ENCODE results near the gene YPEL1. TPM values are rescaled to one million over a fixed set of nuclear protein-coding genes. Genes with fewer than 3 reads are reported as not detected.
"Not testable (repeated sequence)": the region's sequence is repeated elsewhere in the genome, so short reads cannot be mapped to it uniquely, and the experiment has no call there.

Gene YPEL1
- total and polyA plus RNA-seq, 10 of the 15 experiments (the other 5 are each of a cell fraction or from before 2014, with no cell fraction given), result 0.13 to 5.0 (median 1.6) TPM

GRCh38 chr22:21745948-21746347 is 10.4 kb upstream of the YPEL1 start:
- in situ Hi-C loops (cut with MboI), result no loop called here
- no peak overlapping the region for H2AFZ ChIP-seq (ENCODE audit: control insufficient read depth, low read depth, low read length)
- no peaks in the 10 kb centered on the region for H4K20me1 ChIP-seq (ENCODE audit: control insufficient read depth, insufficient read depth)
- ChIA-PET SMC1A (ENCODE audit: uncharacterized antibody, unreplicated experiment) (no interaction called here), RAD21 (ENCODE audit: unreplicated experiment) (no interaction called here), POLR2A (interaction anchor here (0.7 kb wide), 2 partner anchors 16 to 20 kb away, joined by 4 read pairs; no protein-coding TSS in a partner anchor), CTCF (no interaction called here)
- TF ChIP-seq YY1 (IDR thresholded peaks at IDR 0.05; ENCODE audit: low read depth, low read length) (no peak), NKRF (conservative IDR thresholded peaks at IDR 0.05) (no peak), ZNF207 (IDR thresholded peaks at IDR 0.05; ENCODE audit: borderline replicate concordance) (no peak), POLR2AphosphoS5 (IDR thresholded peaks at IDR 0.05; ENCODE audit: low read length) (no peak)
- H3K4me3 ChIP-seq, result no peak overlapping the region
- WGBS (ENCODE audit: insufficient coverage, insufficient replicate concordance, low lambda C conversion rate, missing lambda C conversion rate), result 71% methylated on average over 8 of the region's 8 CpGs
- DNase-seq (ENCODE audit: low read depth, low spot score), result no peak
- no peaks in the 10 kb centered on the region for H3K36me3 ChIP-seq (ENCODE audit: control insufficient read depth in 2 of 2, insufficient read depth in 2 of 2, low read length in 1 of 2)
- H3K4me2 ChIP-seq (ENCODE audit: control insufficient read depth, insufficient read depth), result no peak overlapping the region
- no peaks in the 10 kb centered on the region for H3K27me3 ChIP-seq (replicated peaks in 1 of 2; ENCODE audit: control insufficient read depth in 2 of 2, insufficient read depth in 2 of 2, low read length in 1 of 2)
- no peak overlapping the region for H3K9ac ChIP-seq (ENCODE audit: control insufficient read depth, insufficient read depth, low read length)
- H3K79me2 ChIP-seq (ENCODE audit: control insufficient read depth, insufficient read depth, low read length), result no peaks in the 10 kb centered on the region
- FAIRE-seq, result no peak
- no peaks in the 10 kb centered on the region for H3K4me1 ChIP-seq (ENCODE audit: control insufficient read depth, insufficient read depth, low read length)
- H3K27ac ChIP-seq (ENCODE audit: control insufficient read depth, insufficient read depth), result no peak overlapping the region
- intact Hi-C loops (cut with micrococcal nuclease; ENCODE audit: unreplicated experiment), result no loop called here
- no peaks in the 10 kb centered on the region for H3K9me3 ChIP-seq (replicated peaks; ENCODE audit: control insufficient read depth, insufficient read depth, low read length)
- BruUV-seq (replicated peaks), result no TSS peak
- no peak for ATAC-seq

GRCh38 chr22:21744917-21745316 is 9.3 kb upstream of the YPEL1 start:
- ATAC-seq; DNase-seq (ENCODE audit: low read depth, low spot score); H3K36me3 ChIP-seq (ENCODE audit: control insufficient read depth in 2 of 2, insufficient read depth in 2 of 2, low read length in 1 of 2); H3K4me2 ChIP-seq (ENCODE audit: control insufficient read depth, insufficient read depth); H3K27me3 ChIP-seq (replicated peaks in 1 of 2; ENCODE audit: control insufficient read depth in 2 of 2, insufficient read depth in 2 of 2, low read length in 1 of 2); H3K79me2 ChIP-seq (ENCODE audit: control insufficient read depth, insufficient read depth, low read length); BruUV-seq (replicated peaks); in situ Hi-C loops (cut with MboI); H4K20me1 ChIP-seq (ENCODE audit: control insufficient read depth, insufficient read depth); H3K9ac ChIP-seq (ENCODE audit: control insufficient read depth, insufficient read depth, low read length); intact Hi-C loops (cut with micrococcal nuclease; ENCODE audit: unreplicated experiment); H2AFZ ChIP-seq (ENCODE audit: control insufficient read depth, low read depth, low read length); FAIRE-seq; H3K27ac ChIP-seq (ENCODE audit: control insufficient read depth, insufficient read depth); H3K4me1 ChIP-seq (ENCODE audit: control insufficient read depth, insufficient read depth, low read length); H3K4me3 ChIP-seq; H3K9me3 ChIP-seq (replicated peaks; ENCODE audit: control insufficient read depth, insufficient read depth, low read length); POLR2A ChIA-PET: not testable (repeated sequence)
- ChIA-PET SMC1A (ENCODE audit: uncharacterized antibody, unreplicated experiment) (interaction anchor here (1.7 kb wide), 1 partner anchor 16 kb away, joined by 4 read pairs; no protein-coding TSS in a partner anchor), RAD21 (ENCODE audit: unreplicated experiment) (interaction anchor here (1.1 kb wide), 1 partner anchor 19 kb away, joined by 4 read pairs; no protein-coding TSS in a partner anchor), CTCF (interaction anchor here (0.7 to 0.8 kb wide), 2 partner anchors 18 to 168 kb away, joined by 3 read pairs; no protein-coding TSS in a partner anchor)
- 65% methylated on average over 6 of the region's 6 CpGs for WGBS (ENCODE audit: insufficient coverage, insufficient replicate concordance, low lambda C conversion rate, missing lambda C conversion rate)

Data from GM12878 (cell line).